Heart left ventricle (tissue), 13 donors: ENCODE measurements around the gene CUX1.

Source experiments
- CTCF ChIP-seq, 12 donors: fragments of 200-600 bp; sonication (generic) in 4 of 12; IDR thresholded peaks; one replicate each; pipeline versions ENCODE4 v1.5.0 to v1.8.0; 2018 to 2022; ENCODE audit warnings: antibody characterized with exemption in 12 of 12, mild to moderate bottlenecking in 5 of 12
- POLR2A ChIP-seq, 2 donors: fragments of 450-650 bp; IDR thresholded peaks; one replicate each; pipeline ENCODE4 v1.6.1; 2017; ENCODE audit warnings: antibody characterized with exemption in 2 of 2, mild to moderate bottlenecking in 2 of 2, moderate library complexity in 2 of 2
- donor health status: ischemic (EF 13 %, LVEDD 7.1; RV severe dilation, severe dysfunction).
- donor health status: DM: no; HTN: yes; CAD: no.
- donor health status: DM: no; HTN: no; CAD: no.
- donor health status: ischemic (EF 25% LVEDD 6.9; RV normal size, moderate dysfunction).
- donor health status: ischemic (EF 25% LVEDD 5.7; RV mildly dilated, moderate dysfunction).
- donor health status: ischemic (EF 35%, LVEDD 5.7; RV mildly dilated, moderate dysfunction).
- donor health status: nonischemic (EF 11% LVEDD 7.7; RV severe dilation, severe dysfunction).
- donor health status: DM: yes; HTN: yes; CAD: no.
- donor health status: PGD.
- donor health status: ischemic (EF 29% LVEDD 5.4; RV normal size, mild dysfunction).
- donor health status: nonischemic (EF 23%, LVEDD 6.1; RV moderate dilation, normal function).

- no peak for TF ChIP-seq CTCF (IDR thresholded peaks at IDR 0.05)
- TF ChIP-seq POLR2A (IDR thresholded peaks at IDR 0.05), result no peak
Measured at GRCh38 chr7:102049765-102050164, 232.3 kb downstream of the CUX1 start.
